ENCODE measurements around the gene GET4.

- TF ChIP-seq, protein P1, sequence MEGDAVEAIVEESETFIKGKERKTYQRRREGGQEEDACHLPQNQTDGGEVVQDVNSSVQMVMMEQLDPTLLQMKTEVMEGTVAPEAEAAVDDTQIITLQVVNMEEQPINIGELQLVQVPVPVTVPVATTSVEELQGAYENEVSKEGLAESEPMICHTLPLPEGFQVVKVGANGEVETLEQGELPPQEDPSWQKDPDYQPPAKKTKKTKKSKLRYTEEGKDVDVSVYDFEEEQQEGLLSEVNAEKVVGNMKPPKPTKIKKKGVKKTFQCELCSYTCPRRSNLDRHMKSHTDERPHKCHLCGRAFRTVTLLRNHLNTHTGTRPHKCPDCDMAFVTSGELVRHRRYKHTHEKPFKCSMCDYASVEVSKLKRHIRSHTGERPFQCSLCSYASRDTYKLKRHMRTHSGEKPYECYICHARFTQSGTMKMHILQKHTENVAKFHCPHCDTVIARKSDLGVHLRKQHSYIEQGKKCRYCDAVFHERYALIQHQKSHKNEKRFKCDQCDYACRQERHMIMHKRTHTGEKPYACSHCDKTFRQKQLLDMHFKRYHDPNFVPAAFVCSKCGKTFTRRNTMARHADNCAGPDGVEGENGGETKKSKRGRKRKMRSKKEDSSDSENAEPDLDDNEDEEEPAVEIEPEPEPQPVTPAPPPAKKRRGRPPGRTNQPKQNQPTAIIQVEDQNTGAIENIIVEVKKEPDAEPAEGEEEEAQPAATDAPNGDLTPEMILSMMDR (IDR thresholded peaks at IDR 0.05): no peak
- TF ChIP-seq NFIC (IDR thresholded peaks at IDR 0.05; ENCODE audit: borderline replicate concordance): no peak
- no peak for TF ChIP-seq RAD21 (IDR thresholded peaks at IDR 0.05; ENCODE audit: low read length)
- TF ChIP-seq, protein P2, sequence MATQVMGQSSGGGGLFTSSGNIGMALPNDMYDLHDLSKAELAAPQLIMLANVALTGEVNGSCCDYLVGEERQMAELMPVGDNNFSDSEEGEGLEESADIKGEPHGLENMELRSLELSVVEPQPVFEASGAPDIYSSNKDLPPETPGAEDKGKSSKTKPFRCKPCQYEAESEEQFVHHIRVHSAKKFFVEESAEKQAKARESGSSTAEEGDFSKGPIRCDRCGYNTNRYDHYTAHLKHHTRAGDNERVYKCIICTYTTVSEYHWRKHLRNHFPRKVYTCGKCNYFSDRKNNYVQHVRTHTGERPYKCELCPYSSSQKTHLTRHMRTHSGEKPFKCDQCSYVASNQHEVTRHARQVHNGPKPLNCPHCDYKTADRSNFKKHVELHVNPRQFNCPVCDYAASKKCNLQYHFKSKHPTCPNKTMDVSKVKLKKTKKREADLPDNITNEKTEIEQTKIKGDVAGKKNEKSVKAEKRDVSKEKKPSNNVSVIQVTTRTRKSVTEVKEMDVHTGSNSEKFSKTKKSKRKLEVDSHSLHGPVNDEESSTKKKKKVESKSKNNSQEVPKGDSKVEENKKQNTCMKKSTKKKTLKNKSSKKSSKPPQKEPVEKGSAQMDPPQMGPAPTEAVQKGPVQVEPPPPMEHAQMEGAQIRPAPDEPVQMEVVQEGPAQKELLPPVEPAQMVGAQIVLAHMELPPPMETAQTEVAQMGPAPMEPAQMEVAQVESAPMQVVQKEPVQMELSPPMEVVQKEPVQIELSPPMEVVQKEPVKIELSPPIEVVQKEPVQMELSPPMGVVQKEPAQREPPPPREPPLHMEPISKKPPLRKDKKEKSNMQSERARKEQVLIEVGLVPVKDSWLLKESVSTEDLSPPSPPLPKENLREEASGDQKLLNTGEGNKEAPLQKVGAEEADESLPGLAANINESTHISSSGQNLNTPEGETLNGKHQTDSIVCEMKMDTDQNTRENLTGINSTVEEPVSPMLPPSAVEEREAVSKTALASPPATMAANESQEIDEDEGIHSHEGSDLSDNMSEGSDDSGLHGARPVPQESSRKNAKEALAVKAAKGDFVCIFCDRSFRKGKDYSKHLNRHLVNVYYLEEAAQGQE (IDR thresholded peaks at IDR 0.05; ENCODE audit: low read depth, low read length): no peak
- no peak for TF ChIP-seq POLR2AphosphoS5 (IDR thresholded peaks at IDR 0.05; ENCODE audit: low read depth, low read length)
- no peak for TF ChIP-seq SMC3 (IDR thresholded peaks at IDR 0.05; ENCODE audit: low read depth, low read length)
- TF ChIP-seq, protein P3, sequence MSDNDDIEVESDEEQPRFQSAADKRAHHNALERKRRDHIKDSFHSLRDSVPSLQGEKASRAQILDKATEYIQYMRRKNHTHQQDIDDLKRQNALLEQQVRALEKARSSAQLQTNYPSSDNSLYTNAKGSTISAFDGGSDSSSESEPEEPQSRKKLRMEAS (IDR thresholded peaks at IDR 0.05; ENCODE audit: low read depth): no peak
- no peak for TF ChIP-seq EZH2phosphoT487 (IDR thresholded peaks at IDR 0.05; ENCODE audit: borderline replicate concordance, low read depth)
Measured at GRCh38 chr7:837001-837400, 39.4 kb upstream of the GET4 start.
